Astrocyte (in vitro differentiated cells and primary cell): Measurements from ENCODE around the gene CAMK2G.

Experiments
- CTCF ChIP-seq: IDR thresholded peaks from 2 replicates; pipeline ENCODE4 v1.5.1; 2011; ENCODE audit warnings: low read depth, mild to moderate bottlenecking, inconsistent platforms, low read length, moderate library complexity; ENCODE audit not compliant: insufficient read depth
- EZH2 ChIP-seq: IDR thresholded peaks from 2 replicates; pipeline ENCODE4 v1.6.1; 2012; ENCODE audit warnings: mild to moderate bottlenecking, low read length, inconsistent platforms; ENCODE audit not compliant: insufficient read depth

- no peak for TF ChIP-seq EZH2
- TF ChIP-seq CTCF: no peak
These were observed 18.1 kb upstream of the CAMK2G start for GRCh38 chr10:73892310-73893030.
